PC-3 (cell line): Measurements from ENCODE around the gene CHST3.

Experiments
- EZH2 ChIP-seq: fragments of 300-600 bp; sonication (generic); IDR thresholded peaks from one replicate; pipeline ENCODE4 v1.6.1; 2017; ENCODE audit warnings: antibody characterized with exemption, mild to moderate bottlenecking, low read length; ENCODE audit not compliant: unreplicated experiment
- TF ChIP-seq, protein P1 (sequence below): fragments of 300-600 bp; sonication (generic); conservative IDR thresholded peaks from 2 replicates; pipeline ENCODE4 v1.5.1; 2017; ENCODE audit warnings: antibody characterized with exemption, low read depth, mild to moderate bottlenecking, low read length

DNA sequence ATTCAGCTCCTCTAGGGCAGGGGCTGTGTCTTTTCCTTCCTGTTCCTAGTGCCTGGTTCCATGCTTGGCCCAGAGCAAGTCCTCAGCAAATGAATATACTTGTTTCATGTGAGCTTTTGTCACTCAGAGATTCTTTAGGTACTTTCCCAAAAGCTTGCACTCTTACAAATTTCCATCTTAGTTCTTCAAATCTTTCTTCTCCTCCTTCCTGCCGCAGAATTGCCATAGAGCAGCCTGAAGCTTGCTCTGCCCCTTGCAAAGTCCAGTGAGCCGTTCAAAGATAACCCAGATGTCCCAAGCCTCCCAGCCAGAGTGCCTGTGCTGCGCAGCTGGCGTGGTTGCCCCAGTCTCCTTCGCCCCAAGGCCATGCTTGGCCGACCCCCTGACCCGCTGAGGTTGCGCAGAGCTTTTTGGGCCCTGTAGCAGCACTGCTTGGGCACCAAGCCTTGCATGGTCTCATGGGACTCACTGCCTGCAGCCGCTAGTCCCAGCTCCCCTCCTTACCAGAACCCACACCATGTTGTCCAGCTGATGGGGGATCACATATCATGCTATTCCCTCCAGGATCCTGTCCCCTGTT lies 20.7 kb downstream of the CHST3 start:
- TF ChIP-seq EZH2: no peak
- TF ChIP-seq, protein P1, sequence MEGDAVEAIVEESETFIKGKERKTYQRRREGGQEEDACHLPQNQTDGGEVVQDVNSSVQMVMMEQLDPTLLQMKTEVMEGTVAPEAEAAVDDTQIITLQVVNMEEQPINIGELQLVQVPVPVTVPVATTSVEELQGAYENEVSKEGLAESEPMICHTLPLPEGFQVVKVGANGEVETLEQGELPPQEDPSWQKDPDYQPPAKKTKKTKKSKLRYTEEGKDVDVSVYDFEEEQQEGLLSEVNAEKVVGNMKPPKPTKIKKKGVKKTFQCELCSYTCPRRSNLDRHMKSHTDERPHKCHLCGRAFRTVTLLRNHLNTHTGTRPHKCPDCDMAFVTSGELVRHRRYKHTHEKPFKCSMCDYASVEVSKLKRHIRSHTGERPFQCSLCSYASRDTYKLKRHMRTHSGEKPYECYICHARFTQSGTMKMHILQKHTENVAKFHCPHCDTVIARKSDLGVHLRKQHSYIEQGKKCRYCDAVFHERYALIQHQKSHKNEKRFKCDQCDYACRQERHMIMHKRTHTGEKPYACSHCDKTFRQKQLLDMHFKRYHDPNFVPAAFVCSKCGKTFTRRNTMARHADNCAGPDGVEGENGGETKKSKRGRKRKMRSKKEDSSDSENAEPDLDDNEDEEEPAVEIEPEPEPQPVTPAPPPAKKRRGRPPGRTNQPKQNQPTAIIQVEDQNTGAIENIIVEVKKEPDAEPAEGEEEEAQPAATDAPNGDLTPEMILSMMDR: no peak
